Upper lobe of left lung (tissue), 4 donors: ENCODE results near the gene CNTNAP2.

ENCODE experiments used
- CTCF ChIP-seq, 6 experiments: fragments of 450-650 bp in 4 of 6; fragments of 200-600 bp in 2 of 6; sonication (generic) in 2 of 6; IDR thresholded peaks; one replicate each; pipeline ENCODE4 v1.5.1; 2016 to 2019; ENCODE audit warnings: antibody characterized with exemption in 6 of 6
- POLR2A ChIP-seq, 4 donors: fragments of 450-650 bp; IDR thresholded peaks; one replicate each; pipeline ENCODE4 v1.5.1; 2016 to 2017; ENCODE audit warnings: antibody characterized with exemption in 4 of 4, mild to moderate bottlenecking in 2 of 4
- POLR2AphosphoS5 ChIP-seq, 2 donors: sonication (generic); formaldehyde crosslinking; IDR thresholded peaks; one replicate each; pipeline ENCODE4 v1.5.1; 2017; ENCODE audit warnings: antibody characterized with exemption in 2 of 2

DNA sequence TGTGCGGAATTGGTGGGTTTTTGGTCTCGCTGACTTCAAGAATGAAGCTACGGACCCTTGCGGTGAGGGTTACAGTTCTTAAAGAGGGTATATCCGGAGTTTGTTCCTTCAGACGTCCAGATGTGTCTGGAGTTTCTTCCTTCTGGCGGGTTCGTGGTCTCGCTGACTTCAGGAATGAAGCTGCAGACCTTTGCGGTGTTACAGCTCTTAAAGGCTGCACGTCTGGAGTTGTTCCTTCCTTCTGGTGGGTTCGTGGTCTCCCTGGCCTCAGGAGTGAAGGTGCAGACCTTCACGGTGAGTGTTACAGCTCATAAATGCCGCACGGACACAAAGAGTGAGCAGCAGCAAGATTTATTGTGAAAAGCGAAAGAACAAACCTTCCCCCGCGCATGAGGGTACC, 670.7 kb downstream of the CNTNAP2 start:
- TF ChIP-seq POLR2AphosphoS5 (IDR thresholded peaks at IDR 0.05): no peak
- TF ChIP-seq POLR2A (IDR thresholded peaks at IDR 0.05): no peak
- no peak for TF ChIP-seq CTCF (IDR thresholded peaks at IDR 0.05)
